A549 treated with AZD9567 at 1 μM for 4 hours (cell line): Measurements from ENCODE around the gene BUB1B. TPM values are rescaled to one million over a fixed set of nuclear protein-coding genes. Genes with fewer than 3 reads are reported as not detected.

ENCODE experiments used
- total RNA-seq: library from RNA; stranded (reverse); fragments of 200-300 nt; extraction: Qiagen RNA extraction; gene quantifications from 5 replicates; pipeline ENCODE4 v1.2.3, GENCODE V29; 2022; ENCODE audit not compliant: insufficient read depth

BUB1B gene
- 24.6 to 27.6 TPM (median 25.8 TPM) in 5 replicates for total RNA-seq

GRCh38 chr15:40160689-40161688, at the start of gene BUB1B:
BUB1B (plus strand) TSS chr15:40161069; CDS start chr15:40161221, 152 bp downstream.

GRCh38 chr15:40238532-40239403, 77.9 kb downstream of the BUB1B start, which contains the start of gene PAK6:
PAK6 (plus strand) TSS chr15:40239063; CDS start chr15:40264786, 25,723 bp downstream.

Other genes with a start within 250 kb of the BUB1B start
- gene GPR176, start 240.8 kb upstream of the BUB1B start, total RNA-seq, result 9.3 to 13.5 TPM (median 9.7 TPM) in 5 replicates
- gene EIF2AK4, start 227.0 kb upstream of the BUB1B start, total RNA-seq, result 14.8 to 18.0 TPM (median 17.0 TPM) in 5 replicates
- 235 to 262 TPM (median 259 TPM) in 5 replicates for gene SRP14, start 121.9 kb upstream of the BUB1B start, total RNA-seq
- gene BMF, start 52.2 kb upstream of the BUB1B start, total RNA-seq, result 0.42 to 1.4 TPM (median 1.2 TPM) in 5 replicates
- 0.16 to 0.31 TPM (median 0.24 TPM) in 4 of 5 replicates, not detected in the other for gene PAK6, start 78.0 kb downstream of the BUB1B start, total RNA-seq
- 0.14 to 0.35 TPM (median 0.34 TPM) in 4 of 5 replicates, not detected in the other for gene ANKRD63, start 122.0 kb downstream of the BUB1B start, total RNA-seq
- 0.52 to 1.2 TPM (median 0.73 TPM) in 4 of 5 replicates, not detected in the other for gene PLCB2, start 146.9 kb downstream of the BUB1B start, total RNA-seq
- gene INAFM2, start 162.6 kb downstream of the BUB1B start, total RNA-seq, result 6.9 to 7.8 TPM (median 7.2 TPM) in 5 replicates
- 15.6 to 19.3 TPM (median 15.8 TPM) in 5 replicates for gene CCDC9B, start 179.9 kb downstream of the BUB1B start, total RNA-seq
- gene PHGR1, start 190.0 kb downstream of the BUB1B start, total RNA-seq, result not detected in 5 replicates
- 0.71 to 2.2 TPM (median 1.3 TPM) in 4 of 5 replicates, not detected in the other for gene DISP2, start 197.2 kb downstream of the BUB1B start, total RNA-seq
- 39.4 to 49.4 TPM (median 45.5 TPM) in 5 replicates for gene KNSTRN, start 221.7 kb downstream of the BUB1B start, total RNA-seq
- 13.2 to 25.9 TPM (median 15.2 TPM) in 5 replicates for gene IVD, start 244.7 kb downstream of the BUB1B start, total RNA-seq